Activated CD8-positive, alpha-beta memory T cell treated with anti-CD3 and anti-CD28 coated beads, Interleukin-2, amount 50 U/mL, for 24 hours (primary cell): ENCODE results near the gene TIMM44.
"Not testable (repeated sequence)": the region's sequence is repeated elsewhere in the genome, so short reads cannot be mapped to it uniquely, and the experiment has no call there.

Source experiments
- DNase-seq: peaks from one replicate; pipeline ENCODE4 v3.0.0-alpha.2; 2020; ENCODE audit errors: extremely low read depth

The TIMM44 gene

DNA sequence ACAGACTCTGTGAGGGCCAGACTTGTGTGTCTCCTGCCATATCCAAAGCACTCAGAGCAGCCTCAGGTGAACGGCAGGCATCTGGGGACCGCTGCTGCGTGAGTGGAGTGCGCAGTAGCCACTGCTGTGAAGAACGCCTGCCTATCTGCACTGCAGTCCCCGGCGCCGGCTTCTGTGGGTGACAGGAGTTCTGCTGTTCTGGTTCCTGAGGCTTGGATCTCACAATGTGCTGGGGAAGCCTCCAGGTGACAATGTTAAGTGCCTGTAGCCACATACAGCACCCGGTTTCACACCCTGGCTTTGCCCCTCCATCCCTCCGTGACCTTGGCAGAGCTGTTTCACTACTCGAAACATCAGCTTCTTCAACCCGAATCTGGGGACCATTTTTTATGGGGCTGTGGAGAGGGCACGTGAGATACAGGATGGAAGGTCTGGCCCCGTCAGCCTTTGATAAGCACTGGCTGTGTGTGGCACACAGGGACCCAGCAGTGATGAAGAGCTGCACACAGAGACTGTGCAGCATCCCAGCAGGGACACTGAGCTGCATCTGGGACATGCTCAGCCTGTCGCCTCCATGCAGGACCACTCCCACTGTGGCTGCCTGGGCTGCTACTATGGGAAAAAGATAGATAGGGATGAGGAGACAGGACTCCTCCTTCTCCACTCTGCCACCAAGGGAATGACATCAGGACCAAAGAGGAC is 33.7 kb upstream of the TIMM44 start:
- DNase-seq, result no peak

GRCh38 chr19:7976461-7976860 is 33.0 kb upstream of the TIMM44 start:
- no peak for DNase-seq

DNA sequence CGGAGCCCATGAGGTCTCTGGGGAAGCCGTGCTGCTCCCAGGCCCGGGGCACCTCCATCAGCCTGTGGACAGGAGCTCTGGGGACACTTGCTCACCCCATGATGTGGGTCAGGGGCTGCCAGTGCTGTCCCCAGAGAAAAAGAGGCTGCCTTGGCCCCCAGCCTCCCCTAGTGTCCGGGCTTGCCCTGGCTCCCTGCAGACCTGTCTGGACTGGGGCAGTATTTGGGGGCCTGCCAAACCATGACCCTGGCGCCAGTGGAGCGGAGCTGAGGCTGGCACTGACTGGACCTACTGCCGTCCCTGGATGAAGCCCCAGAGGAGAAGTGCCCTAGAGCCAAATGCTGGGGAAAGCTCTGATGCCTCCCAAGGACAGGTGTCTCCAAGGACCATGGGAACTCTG is 31.6 kb upstream of the TIMM44 start:
- no peak for DNase-seq

DNA sequence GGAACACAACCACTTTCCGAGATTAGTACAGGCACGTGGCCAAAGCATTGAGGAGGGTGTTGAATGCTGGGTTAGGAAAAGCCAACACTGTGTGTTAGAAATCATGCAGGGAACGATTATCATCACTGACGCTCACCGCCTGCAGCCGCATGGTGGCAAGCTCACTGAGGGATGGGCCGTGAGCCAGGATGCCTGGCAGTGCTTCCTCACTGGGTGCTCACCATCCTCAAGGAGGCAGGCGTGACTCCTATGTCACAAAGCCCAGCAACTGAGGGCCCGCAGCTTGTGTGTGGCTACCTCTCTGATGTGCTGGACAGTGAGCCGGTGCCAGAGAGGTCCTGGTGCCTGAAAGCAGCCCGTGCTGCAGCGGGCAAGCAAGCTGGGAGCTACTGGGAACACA is 30.4 kb upstream of the TIMM44 start:
- DNase-seq, result no peak

DNA sequence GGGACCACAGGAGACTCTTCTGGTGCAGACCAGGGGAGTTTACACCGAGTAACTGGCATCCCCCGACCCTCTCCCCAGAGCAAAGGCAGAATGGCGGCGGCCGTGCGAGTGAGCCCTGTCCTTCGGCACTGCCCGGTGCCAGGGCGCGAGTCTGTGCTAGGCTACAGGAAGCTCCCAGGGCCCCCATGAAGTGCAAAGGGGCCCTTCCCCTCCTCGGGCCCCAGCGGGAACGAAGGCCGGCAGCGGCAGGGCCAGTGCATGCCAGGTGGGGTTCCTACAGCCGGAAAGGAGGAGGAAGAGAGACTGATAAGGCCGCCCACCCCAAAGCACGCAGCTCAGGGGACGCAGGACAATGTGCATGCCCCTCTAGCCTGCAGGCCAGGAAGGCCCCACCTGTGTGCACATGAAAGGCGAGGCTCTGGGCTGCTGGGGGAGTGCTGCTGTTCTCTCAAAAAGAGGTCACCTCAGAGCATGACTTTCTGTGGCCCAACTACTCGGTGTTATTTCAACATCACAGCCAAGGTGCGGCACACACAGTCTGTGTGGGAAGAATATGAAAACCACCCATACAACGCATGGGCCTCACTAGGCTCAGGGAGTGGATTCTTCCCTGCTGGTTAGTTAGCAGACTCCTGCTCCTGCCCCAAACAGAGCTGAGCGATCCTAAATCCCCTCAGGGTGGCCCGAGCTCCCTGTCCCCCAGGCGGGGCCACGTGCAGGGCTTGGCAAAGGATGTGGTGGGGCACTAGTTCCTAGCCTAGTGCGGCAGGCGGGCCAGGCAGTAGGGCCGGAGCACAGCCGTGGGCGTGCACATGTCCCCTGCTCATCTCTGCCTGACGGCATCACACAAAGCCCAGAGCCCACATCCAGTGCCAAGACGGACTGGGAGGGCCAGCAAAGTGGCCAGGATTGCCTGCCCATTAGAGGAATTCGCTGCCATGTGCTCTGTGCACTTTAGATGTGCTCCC is 28.4 kb upstream of the TIMM44 start:
- no peak for DNase-seq

GRCh38 chr19:7970716-7971448 is 27.4 kb upstream of the TIMM44 start:
- no peak for DNase-seq

DNA sequence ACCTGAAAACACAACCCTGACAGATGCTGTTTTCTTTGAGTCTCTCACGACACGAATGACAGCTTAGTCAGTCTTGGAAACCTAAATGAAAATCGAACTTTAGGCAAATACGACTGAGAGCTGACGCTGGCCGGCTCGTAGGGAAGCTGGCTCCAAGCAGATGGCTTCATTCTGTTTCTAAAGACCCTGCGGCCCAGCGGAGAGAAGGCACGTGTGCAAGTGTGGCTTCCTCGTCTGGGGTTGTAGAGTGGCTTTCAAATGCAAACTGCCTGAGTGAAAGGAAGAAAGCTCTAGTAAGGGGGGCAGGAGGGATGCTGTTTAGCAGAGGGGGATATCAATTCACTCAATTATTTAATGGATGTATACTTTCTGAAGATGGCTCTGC is 26.1 kb upstream of the TIMM44 start:
- no peak for DNase-seq

DNA sequence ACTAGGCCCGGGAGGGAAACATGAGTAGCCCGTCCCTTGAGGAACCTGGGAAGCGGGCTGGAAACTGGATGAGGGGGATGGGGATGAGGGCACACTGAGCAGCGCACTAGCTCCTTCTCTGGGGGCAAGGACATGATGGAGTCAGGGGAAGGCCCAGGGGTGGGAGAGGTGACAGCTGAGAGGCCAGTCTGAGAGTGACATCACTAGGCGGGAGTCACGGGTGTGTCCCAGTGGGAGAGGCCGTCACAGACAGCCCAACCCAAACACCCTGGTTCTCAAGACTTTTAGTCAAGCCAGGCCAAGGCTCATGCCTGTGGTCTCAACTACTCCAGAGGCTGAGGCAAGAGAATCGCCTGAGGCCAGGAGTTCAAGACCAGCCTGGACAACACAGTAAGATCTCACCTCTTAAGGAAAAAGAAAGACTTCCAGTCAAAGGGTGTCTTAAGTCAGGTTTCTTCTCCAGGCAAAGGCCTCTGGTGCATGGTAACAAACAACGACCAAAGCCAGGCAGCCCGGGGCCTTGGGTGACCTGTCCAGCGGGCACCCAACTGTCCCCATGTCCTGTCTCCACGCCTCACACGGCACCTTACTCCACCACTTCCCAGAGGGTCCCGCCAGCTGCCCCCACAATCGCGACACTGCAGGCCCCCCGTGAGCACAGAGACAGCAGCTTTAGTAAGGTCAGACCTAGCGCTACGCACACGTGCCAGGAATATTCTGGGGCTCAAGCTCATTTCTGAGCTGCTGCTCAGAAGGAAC is 25.5 kb upstream of the TIMM44 start:
- no peak for DNase-seq

DNA sequence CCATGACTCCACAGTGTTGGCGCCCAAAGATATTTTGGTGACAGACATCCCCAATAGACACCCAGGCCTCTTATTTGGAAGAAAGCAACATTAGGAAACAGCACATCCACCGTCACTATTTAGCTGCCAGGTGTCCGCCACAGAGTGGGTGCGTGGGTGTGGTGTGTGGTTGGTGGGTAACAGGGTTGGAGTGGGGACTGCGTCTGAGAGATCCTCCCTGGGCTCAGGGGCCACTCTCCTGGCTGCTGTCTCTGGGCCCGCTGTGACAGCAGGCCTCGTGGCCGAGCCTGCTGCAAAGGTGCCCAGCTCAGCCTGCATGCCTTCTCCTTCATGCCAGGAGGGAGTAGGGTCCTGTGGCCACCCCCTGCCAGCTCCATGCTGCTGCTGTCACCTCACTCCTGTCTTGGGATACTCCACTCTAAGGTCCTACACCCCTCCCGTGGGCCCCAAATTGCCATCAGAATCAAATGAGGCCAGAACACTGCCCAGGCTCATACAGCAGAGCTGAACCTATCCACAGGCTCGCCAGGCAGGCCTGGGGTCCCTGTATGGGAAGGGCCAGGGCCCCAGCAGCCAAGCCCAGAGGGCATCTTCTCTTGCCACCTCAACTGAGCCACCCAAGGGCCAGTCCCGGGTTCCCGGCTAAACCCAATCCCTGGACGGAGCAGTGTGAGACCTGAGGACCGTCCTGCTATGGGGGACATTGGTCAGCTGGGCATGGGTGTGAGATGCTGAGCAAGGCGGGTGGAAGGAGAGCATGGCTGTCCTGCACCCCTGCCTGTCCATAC is 24.7 kb upstream of the TIMM44 start:
- no peak for DNase-seq

DNA sequence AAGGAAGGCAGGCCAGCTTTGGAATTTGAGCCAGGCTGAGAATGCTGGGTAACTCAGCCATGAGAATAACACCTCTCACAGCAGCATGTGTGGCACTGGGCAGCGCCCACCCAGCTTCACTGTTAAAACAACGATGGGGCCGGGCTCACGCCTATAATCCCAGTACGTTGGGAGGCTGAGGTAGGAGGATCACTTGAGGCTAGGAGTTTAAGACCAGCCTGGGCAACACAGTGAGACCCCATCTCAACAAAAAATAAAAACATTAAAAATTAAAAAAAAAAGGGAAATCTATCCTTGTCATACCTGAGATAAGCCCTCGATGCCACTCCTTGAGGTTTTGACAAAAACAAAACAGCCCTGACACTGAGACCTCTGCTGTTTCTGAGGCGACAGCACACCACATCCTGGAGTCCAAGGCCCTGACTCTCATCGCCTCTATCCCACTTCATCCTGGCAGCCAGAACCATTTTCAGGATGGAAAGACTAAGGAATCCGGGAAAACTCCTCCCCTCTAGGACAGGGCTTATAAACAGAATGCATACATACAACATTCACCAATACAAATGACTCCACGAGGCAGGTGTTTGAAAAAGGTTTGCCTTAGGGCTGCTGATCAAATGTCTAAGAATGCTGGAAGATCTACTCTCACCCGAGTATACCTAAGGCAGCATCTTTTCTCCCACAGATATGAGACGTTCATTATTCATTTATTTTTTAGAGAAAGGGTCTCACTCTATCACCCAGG is 22.6 kb upstream of the TIMM44 start:
- no peak for DNase-seq

DNA sequence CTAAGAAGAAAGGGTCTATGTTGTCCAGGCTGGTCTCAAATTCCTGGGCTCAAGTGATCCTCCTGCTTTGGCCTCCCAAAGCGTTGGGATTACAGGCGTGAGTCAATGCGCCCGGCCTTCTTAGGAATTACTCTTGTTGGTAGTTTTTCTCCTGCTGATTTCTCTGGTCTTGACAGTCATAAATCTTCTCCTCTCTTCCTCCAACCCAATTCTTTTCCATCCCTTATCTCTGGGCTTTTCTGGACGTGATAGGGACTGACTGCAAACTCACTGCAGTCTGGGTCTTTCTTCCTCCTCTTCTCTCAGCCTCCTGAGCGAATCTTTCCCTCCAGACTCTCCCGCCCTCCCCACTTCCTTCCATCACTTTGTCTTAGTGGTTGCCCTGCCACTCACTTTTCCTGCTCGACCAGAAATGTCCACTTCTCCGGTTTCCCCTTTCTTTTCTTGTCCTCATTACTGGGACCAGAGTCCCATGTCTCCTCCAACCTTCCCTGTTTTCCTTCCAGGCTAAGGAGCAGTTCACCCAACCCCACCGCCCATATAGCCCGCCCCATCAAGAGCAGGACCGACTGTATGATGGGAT is 21.9 kb upstream of the TIMM44 start:
- no peak for DNase-seq

DNA sequence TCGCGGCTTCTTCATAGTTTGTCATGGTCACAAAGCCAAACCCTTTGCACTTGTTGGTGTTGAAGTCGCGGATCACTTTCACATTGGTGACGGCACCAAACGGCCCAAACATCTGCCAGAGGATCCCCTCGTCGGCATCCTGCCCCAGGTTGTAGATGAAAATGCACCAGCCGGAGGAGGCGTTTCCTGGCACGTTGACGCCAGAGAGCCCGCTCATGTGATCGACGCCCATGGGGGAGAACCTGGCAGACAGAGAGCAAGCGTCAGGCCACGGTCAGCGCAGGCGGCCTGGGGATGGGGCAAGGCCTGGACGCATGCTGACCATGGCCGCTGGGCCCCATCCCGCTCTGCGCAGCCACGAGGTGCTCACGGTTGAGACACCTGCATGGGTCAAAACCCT is 20.1 kb upstream of the TIMM44 start:
- DNase-seq, result no peak

- no peak for DNase-seq
Measured at GRCh38 chr19:7962644-7963268, 19.3 kb upstream of the TIMM44 start.

DNA sequence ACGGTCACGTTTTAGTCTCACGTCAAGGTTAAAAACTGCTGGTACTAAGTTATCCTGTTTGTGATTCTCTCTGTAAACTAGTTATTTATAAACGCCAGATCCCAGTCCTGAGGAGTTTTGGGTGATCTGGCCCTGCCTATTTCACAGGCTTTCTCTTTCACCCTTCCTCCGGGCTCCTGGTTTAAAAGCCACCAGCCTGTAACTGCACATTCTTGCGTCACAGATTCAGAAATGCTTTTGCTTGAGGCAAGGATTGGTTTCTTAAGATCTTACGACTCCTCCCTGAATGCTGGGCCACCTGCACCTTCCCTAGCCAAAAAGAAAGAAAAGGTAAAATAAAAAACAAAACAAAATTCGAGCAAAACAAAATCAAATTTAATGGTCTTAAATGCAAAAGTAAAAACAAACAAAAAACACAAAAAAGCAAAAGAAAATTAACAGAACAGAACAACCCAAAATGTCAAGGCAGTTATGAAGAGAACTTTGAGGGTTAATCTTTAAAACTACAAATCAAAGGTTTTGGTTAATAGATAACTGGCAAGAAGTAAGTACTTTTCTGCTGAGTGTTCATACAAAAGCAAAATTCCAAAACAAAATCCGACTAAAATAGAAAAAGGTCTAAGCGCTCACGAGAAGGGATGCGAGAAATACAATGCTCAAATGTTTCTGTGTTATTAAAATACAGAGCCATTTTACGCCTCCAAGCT is 18.6 kb upstream of the TIMM44 start:
- no peak for DNase-seq

- not testable (repeated sequence) for DNase-seq
Measured at GRCh38 chr19:7961082-7961481, 17.6 kb upstream of the TIMM44 start.

- no peak for DNase-seq
Measured at GRCh38 chr19:7959211-7959610, 15.7 kb upstream of the TIMM44 start.

DNA sequence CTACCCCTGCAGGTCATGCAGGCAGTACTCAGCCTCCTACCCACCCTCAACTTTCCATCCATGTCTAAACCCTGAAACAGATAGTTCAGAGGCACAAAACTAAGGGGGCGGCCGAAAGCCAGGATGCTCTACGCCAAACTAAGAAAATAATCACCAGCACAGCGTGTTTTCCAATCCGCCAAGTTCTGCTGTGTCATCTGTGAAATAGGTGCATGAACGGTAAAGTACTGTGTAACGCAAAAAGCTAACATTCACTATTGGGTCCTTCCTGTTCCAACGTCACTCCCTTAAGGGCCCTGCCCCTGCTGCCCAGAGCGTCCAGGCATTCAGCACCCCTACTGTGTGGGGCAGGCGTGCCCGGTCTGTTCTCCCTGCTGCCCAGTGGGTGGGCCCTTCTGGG is 12.2 kb upstream of the TIMM44 start:
- no peak for DNase-seq

GRCh38 chr19:7953576-7953975 is 10.1 kb upstream of the TIMM44 start:
- DNase-seq, result no peak

- no peak for DNase-seq
Measured at GRCh38 chr19:7953060-7953459, 9.6 kb upstream of the TIMM44 start.
